H9 (cell line): Measurements from ENCODE around the gene ALKBH5. TPM values are rescaled to one million over a fixed set of nuclear protein-coding genes. Genes with fewer than 3 reads are reported as not detected.

ENCODE experiments used
- DNase-seq: peaks from one replicate; pipeline ENCODE4 v3.0.0-alpha.2; 2017
- H2AFZ ChIP-seq: one replicate; pipeline ENCODE4 v1.6.1; 2013; ENCODE audit warnings: mild to moderate bottlenecking, low read length, control low read depth, moderate library complexity
- H2AK5ac ChIP-seq: 2 replicates; pipeline ENCODE4 v1.6.1; 2013; ENCODE audit warnings: low read length, control low read depth, mixed read lengths; ENCODE audit not compliant: insufficient read length
- H2BK120ac ChIP-seq: one replicate; pipeline ENCODE4 v1.6.1; 2013; ENCODE audit warnings: low read depth, mild to moderate bottlenecking, low read length, control low read depth, inconsistent platforms; ENCODE audit not compliant: poor library complexity, severe bottlenecking
- H2BK12ac ChIP-seq: 2 replicates; pipeline ENCODE4 v1.6.1; 2013; ENCODE audit warnings: low read length, control low read depth, mixed read lengths, low read depth; ENCODE audit not compliant: insufficient read length
- H2BK15ac ChIP-seq: 2 replicates; pipeline ENCODE4 v1.6.1; 2013; ENCODE audit warnings: low read depth, low read length, control low read depth
- H2BK20ac ChIP-seq: one replicate; pipeline ENCODE4 v1.6.1; 2013; ENCODE audit warnings: low read depth, mild to moderate bottlenecking, low read length, control low read depth, inconsistent platforms; ENCODE audit not compliant: poor library complexity, severe bottlenecking
- H2BK5ac ChIP-seq: 2 replicates; pipeline ENCODE4 v1.6.1; 2013; ENCODE audit warnings: low read length, control low read depth, mixed read lengths; ENCODE audit not compliant: insufficient read length
- H3K14ac ChIP-seq: 2 replicates; pipeline ENCODE4 v1.6.1; 2013; ENCODE audit warnings: low read length, control low read depth; ENCODE audit not compliant: insufficient read depth
- H3K18ac ChIP-seq: 2 replicates; pipeline ENCODE4 v1.6.1; 2013; ENCODE audit warnings: low read depth, mild to moderate bottlenecking, mixed read lengths, low read length, control low read depth; ENCODE audit not compliant: insufficient read length
- H3K23ac ChIP-seq: 2 replicates; pipeline ENCODE4 v1.6.1; 2013; ENCODE audit warnings: low read length, control low read depth, mixed read lengths, low read depth; ENCODE audit not compliant: insufficient read length
- H3K23me2 ChIP-seq: 2 replicates; pipeline ENCODE4 v1.6.1; 2013; ENCODE audit warnings: low read depth, mild to moderate bottlenecking, mixed read lengths, low read length, control low read depth; ENCODE audit not compliant: insufficient read length, poor library complexity, severe bottlenecking
- H3K27ac ChIP-seq: 2 replicates; pipeline ENCODE4 v1.5.1; 2013; ENCODE audit warnings: low read length, control low read depth, mixed read lengths, low read depth; ENCODE audit not compliant: insufficient read length
- H3K27me3 ChIP-seq: 2 replicates; pipeline ENCODE4 v1.6.1; 2013; ENCODE audit warnings: low read length, control low read depth, inconsistent platforms; ENCODE audit not compliant: insufficient read depth
- H3K4ac ChIP-seq: 2 replicates; pipeline ENCODE4 v1.6.1; 2013; ENCODE audit warnings: low read depth, mild to moderate bottlenecking, control low read depth, inconsistent platforms, low read length, moderate library complexity
- H3K4me1 ChIP-seq: 2 replicates; pipeline ENCODE4 v1.6.1; 2013; ENCODE audit warnings: low read length, control low read depth, inconsistent platforms; ENCODE audit not compliant: insufficient read depth
- H3K4me2 ChIP-seq: 2 replicates; pipeline ENCODE4 v1.6.1; 2013; ENCODE audit warnings: low read length, control low read depth, mixed read lengths; ENCODE audit not compliant: insufficient read length, insufficient read depth
- H3K56ac ChIP-seq: 2 replicates; pipeline ENCODE4 v1.6.1; 2013; ENCODE audit warnings: low read depth, mild to moderate bottlenecking, mixed read lengths, low read length, control low read depth; ENCODE audit not compliant: insufficient read length
- H3K79me1 ChIP-seq: 2 replicates; pipeline ENCODE4 v1.6.1; 2013; ENCODE audit warnings: low read depth, mild to moderate bottlenecking, moderate library complexity, low read length, control low read depth, inconsistent platforms; ENCODE audit not compliant: insufficient read depth, poor library complexity, severe bottlenecking
- H3K79me2 ChIP-seq: 2 replicates; pipeline ENCODE4 v1.6.1; 2013; ENCODE audit warnings: low read length, control low read depth, inconsistent platforms; ENCODE audit not compliant: insufficient read depth
- H3K9ac ChIP-seq: 2 replicates; pipeline ENCODE4 v1.6.1; 2013; ENCODE audit warnings: low read length, control low read depth, mixed read lengths; ENCODE audit not compliant: insufficient read length; ENCODE audit errors: extremely low read depth
- H3K9me3 ChIP-seq: one replicate; pipeline ENCODE4 v1.6.1; 2013; ENCODE audit warnings: low read depth, low read length, inconsistent platforms; ENCODE audit not compliant: control insufficient read depth
- H3T11ph ChIP-seq: one replicate; pipeline ENCODE4 v1.6.1; 2013; ENCODE audit warnings: mild to moderate bottlenecking, low read length, control low read depth, inconsistent platforms
- H4K20me1 ChIP-seq: one replicate; pipeline ENCODE4 v1.6.1; 2013; ENCODE audit not compliant: control insufficient read depth, insufficient read length, insufficient read depth
- H4K5ac ChIP-seq: 2 replicates; pipeline ENCODE4 v1.6.1; 2013; ENCODE audit warnings: low read depth, mild to moderate bottlenecking, mixed read lengths, low read length, control low read depth; ENCODE audit not compliant: insufficient read length
- H4K8ac ChIP-seq: replicated peaks from 2 replicates; pipeline ENCODE4 v1.6.1; 2013; ENCODE audit warnings: low read length, control low read depth, mixed read lengths, low read depth; ENCODE audit not compliant: insufficient read length
- H4K91ac ChIP-seq: 2 replicates; pipeline ENCODE4 v1.6.1; 2013; ENCODE audit warnings: low read depth, mild to moderate bottlenecking, moderate library complexity, mixed read lengths, low read length, control low read depth; ENCODE audit not compliant: insufficient read length
- H3K27ac Mint-ChIP-seq, 3 experiments: 2 replicates in 2 of 3; 3 replicates in 1 of 3; pipeline ENCODE4 v1.8.0; 2020 to 2021; ENCODE audit warnings: mixed read lengths in 3 of 3, mild to moderate bottlenecking in 1 of 3, moderate library complexity in 1 of 3
- H3K27me3 Mint-ChIP-seq: 2 replicates; pipeline ENCODE4 v1.8.0; 2021; ENCODE audit warnings: low read depth, mild to moderate bottlenecking, moderate library complexity, mixed read lengths
- H3K36me3 Mint-ChIP-seq, 3 experiments: 2 replicates in 2 of 3; 3 replicates in 1 of 3; pipeline ENCODE4 v1.8.0; 2020 to 2021; ENCODE audit warnings: low read depth in 3 of 3, mixed read lengths in 3 of 3; ENCODE audit not compliant: insufficient read depth in 1 of 3
- H3K4me1 Mint-ChIP-seq, 2 experiments: 2 replicates each; pipeline ENCODE4 v1.8.0; 2020; ENCODE audit warnings: mixed read lengths in 2 of 2
- H3K4me3 Mint-ChIP-seq, 2 experiments: 2 replicates in 1 of 2; 3 replicates in 1 of 2; pipeline ENCODE4 v1.8.0; 2020 to 2021; ENCODE audit warnings: mild to moderate bottlenecking in 2 of 2, mixed read lengths in 2 of 2, moderate library complexity in 1 of 2
- H3K9me3 Mint-ChIP-seq, 2 experiments: 2 replicates in 1 of 2; 3 replicates in 1 of 2; pipeline ENCODE4 v1.8.0; 2020; ENCODE audit warnings: mild to moderate bottlenecking in 2 of 2, mixed read lengths in 2 of 2, moderate library complexity in 1 of 2
- WGBS: extraction: QIAGEN DNeasy Blood & Tissue Kit; methylation state at CpG from one replicate; pipeline ENCODE4 v1.1.7; 2013; ENCODE audit warnings: missing lambda C conversion rate, low lambda C conversion rate, mixed read lengths; ENCODE audit not compliant: insufficient read length; ENCODE audit errors: extremely low coverage; 5-methylcytosine and 5-hydroxymethylcytosine counted together
- total RNA-seq: library from RNA; stranded (reverse); gene quantifications from 2 replicates; pipeline ENCODE4 v1.2.1, GENCODE V29; 2021
- TF ChIP-seq, protein P1 (sequence below): fragments of 200-600 bp; sonication (generic); conservative IDR thresholded peaks from 3 replicates; pipeline ENCODE4 v1.8.0; 2021; ENCODE audit warnings: antibody characterized with exemption, mild to moderate bottlenecking

The ALKBH5 gene
- total RNA-seq, 1 experiment from 2014 or later: 89.8 TPM

DNA sequence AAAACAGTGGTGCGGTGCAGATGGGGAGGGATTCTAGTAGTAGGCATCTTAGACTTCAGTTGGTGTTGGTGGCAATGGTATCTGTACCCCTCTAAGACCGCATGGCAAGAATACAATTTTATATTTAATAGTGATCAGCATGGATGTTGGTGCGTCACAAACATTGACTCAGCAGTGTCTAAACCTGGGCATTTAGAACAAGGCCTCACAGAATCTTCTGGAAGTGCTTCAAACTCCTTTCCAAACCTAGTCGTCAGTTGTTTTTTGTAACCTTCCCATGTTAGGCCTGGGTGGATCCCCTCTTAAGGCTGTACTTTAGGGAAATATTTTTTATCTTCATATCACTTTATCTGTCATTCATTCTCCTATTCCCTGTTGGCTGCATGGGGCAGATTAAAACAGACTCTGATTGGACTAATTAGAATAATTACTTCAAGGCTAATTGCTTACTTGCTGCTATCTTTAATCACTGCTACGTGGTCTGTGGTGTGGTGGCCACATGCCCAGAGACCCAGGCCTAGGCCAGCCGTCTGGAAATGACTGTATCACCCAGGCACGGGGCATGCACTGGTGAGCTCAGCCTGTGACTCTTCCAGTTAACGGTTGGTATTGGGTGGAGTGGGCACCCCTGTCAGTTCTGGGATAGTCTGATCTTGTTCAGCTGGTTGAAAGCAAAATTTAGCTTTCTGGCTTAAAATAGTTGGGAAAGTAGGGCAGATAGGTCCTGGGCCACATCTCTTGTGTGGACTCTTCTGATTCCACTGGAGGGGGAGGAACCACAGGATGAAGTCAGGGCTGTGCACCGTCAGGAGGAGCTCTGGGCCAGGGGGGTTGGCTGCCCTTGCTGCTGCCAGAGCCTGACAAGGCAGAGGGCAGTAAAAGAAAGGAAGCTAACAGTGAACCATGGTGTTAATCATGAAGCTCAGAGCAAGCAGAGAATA lies 4.5 kb downstream of the ALKBH5 start:
- Histone ChIP-seq H3K56ac (no peak overlapping the region), H3K18ac (no peak overlapping the region), H4K20me1 (no peaks in the 10 kb centered on the region), H2BK15ac (no peak overlapping the region), H3K79me2 (peaks cover 51% of the 10 kb centered on the region; the same call in 1 of the 2 replicates), H3T11ph (no peak overlapping the region), H3K23me2 (peaks cover 21% of the 10 kb centered on the region), H2AK5ac (no peak overlapping the region), H3K79me1 (peaks cover 17% of the 10 kb centered on the region), H3K27ac (no peak overlapping the region), H2BK120ac (no peak overlapping the region), H3K9me3 (no peaks in the 10 kb centered on the region), H4K8ac (no peak overlapping the region), H3K27me3 (no peaks in the 10 kb centered on the region), H3K23ac (no peak overlapping the region), H3K4ac (no peak overlapping the region), H2BK12ac (no peak overlapping the region), H2AFZ (no peak overlapping the region), H2BK20ac (no peak overlapping the region), H3K4me1 (peaks cover 9% of the 10 kb centered on the region; the same call in 1 of the 2 replicates), H3K9ac (no peak overlapping the region), H3K4me2 (peak overlapping the region; percentile 72), H2BK5ac (no peak overlapping the region), H3K14ac (no peak overlapping the region), H4K91ac (no peak overlapping the region), H4K5ac (no peak overlapping the region)
- TF ChIP-seq, protein P1, sequence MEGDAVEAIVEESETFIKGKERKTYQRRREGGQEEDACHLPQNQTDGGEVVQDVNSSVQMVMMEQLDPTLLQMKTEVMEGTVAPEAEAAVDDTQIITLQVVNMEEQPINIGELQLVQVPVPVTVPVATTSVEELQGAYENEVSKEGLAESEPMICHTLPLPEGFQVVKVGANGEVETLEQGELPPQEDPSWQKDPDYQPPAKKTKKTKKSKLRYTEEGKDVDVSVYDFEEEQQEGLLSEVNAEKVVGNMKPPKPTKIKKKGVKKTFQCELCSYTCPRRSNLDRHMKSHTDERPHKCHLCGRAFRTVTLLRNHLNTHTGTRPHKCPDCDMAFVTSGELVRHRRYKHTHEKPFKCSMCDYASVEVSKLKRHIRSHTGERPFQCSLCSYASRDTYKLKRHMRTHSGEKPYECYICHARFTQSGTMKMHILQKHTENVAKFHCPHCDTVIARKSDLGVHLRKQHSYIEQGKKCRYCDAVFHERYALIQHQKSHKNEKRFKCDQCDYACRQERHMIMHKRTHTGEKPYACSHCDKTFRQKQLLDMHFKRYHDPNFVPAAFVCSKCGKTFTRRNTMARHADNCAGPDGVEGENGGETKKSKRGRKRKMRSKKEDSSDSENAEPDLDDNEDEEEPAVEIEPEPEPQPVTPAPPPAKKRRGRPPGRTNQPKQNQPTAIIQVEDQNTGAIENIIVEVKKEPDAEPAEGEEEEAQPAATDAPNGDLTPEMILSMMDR: no peak
- peaks cover 40 to 42% of the 10 kb centered on the region in 2 experiments for H3K4me1 Mint-ChIP-seq
- H3K36me3 Mint-ChIP-seq: peaks cover 19 to 57% (median 35%) of the 10 kb centered on the region in 3 experiments; a peak in 6 of 7 replicates
- peak overlapping the region in 1 of 2 experiments; percentile 10; a peak in 2 of 5 replicates for H3K4me3 Mint-ChIP-seq
- no peaks in the 10 kb centered on the region for H3K27me3 Mint-ChIP-seq
- H3K27ac Mint-ChIP-seq: peak overlapping the region in 2 of 3 experiments; percentile 51 to 83; a peak in 2 of 7 replicates
- no peaks in the 10 kb centered on the region; a peak in 1 of 5 replicates for H3K9me3 Mint-ChIP-seq
- no CpG with 5 or more reads among the region's 9 CpGs for WGBS
- no peak for DNase-seq
